IMR-90 (cell line): ENCODE measurements around the gene GAL. TPM values are rescaled to one million over a fixed set of nuclear protein-coding genes. Genes with fewer than 3 reads are reported as not detected.

Source experiments
- ATAC-seq: fragments of 200-7000 bp; cut with Tn5 transposase; 2 replicates; pipeline ENCODE4 v1.9.1; 2020; ENCODE audit warnings: low read depth, mild to moderate bottlenecking, moderate library complexity
- BruUV-seq: library from RNA; stranded (reverse); fragments of 400-500 nt; replicated peaks from 2 replicates; lab custom pipeline; 2021; lab: Mats Ljungman, UMichigan
- CTCF ChIA-PET: fragments of 300-600 bp; formaldehyde crosslinking; extraction: SDS; loops from one replicate; lab custom pipeline; 2021; ENCODE audit warnings: antibody characterized with exemption; lab: Yijun Ruan, JAX
- POLR2A ChIA-PET: fragments of 300-600 bp; sonication (Branson Sonifier 250); formaldehyde crosslinking; loops from one replicate; lab custom pipeline; 2022; ENCODE audit warnings: antibody characterized with exemption; ENCODE audit not compliant: unreplicated experiment; lab: Charles Lee
- DNase-seq: peaks from one replicate; pipeline ENCODE4 v3.0.0; 2013
- H2AFZ ChIP-seq: replicated peaks from 2 replicates; pipeline ENCODE3; 2013; ENCODE audit warnings: low read length, mild to moderate bottlenecking; ENCODE audit not compliant: poor library complexity
- H2AK5ac ChIP-seq: 2 replicates; pipeline ENCODE4 v1.6.1; 2013; ENCODE audit warnings: low read depth, low read length, inconsistent platforms
- H2AK9ac ChIP-seq: replicated peaks from 2 replicates; pipeline ENCODE3; 2013; ENCODE audit warnings: mild to moderate bottlenecking, low read depth, low read length, moderate library complexity; ENCODE audit not compliant: poor library complexity
- H2BK120ac ChIP-seq: 2 replicates; pipeline ENCODE4 v1.6.1; 2013; ENCODE audit warnings: low read depth, low read length, inconsistent platforms
- H2BK15ac ChIP-seq: 3 replicates; pipeline ENCODE4 v1.6.1; 2013; ENCODE audit warnings: low read depth, low read length, inconsistent platforms
- H2BK20ac ChIP-seq: 2 replicates; pipeline ENCODE4 v1.6.1; 2013; ENCODE audit warnings: low read depth, mild to moderate bottlenecking, inconsistent platforms, low read length, moderate library complexity
- H2BK5ac ChIP-seq: 2 replicates; pipeline ENCODE4 v1.6.1; 2013; ENCODE audit warnings: mild to moderate bottlenecking, low read depth, low read length, inconsistent platforms; ENCODE audit not compliant: poor library complexity, severe bottlenecking
- H3K14ac ChIP-seq: replicated peaks from 2 replicates; pipeline ENCODE4 v1.6.1; 2013; ENCODE audit warnings: low read depth, low read length, inconsistent platforms
- H3K18ac ChIP-seq: 2 replicates; pipeline ENCODE4 v1.6.1; 2013; ENCODE audit warnings: low read depth, low read length, control low read depth
- H3K23ac ChIP-seq: 2 replicates; pipeline ENCODE4 v1.6.1; 2013; ENCODE audit warnings: low read depth, low read length, inconsistent platforms
- H3K27ac ChIP-seq: 2 replicates; pipeline ENCODE4 v1.5.1; 2013; ENCODE audit warnings: mild to moderate bottlenecking, control low read depth, low read length; ENCODE audit not compliant: insufficient read depth
- H3K27me3 ChIP-seq: 2 replicates; pipeline ENCODE4 v1.6.1; 2013; ENCODE audit warnings: low read length; ENCODE audit not compliant: control insufficient read depth, insufficient read depth
- H3K36me3 ChIP-seq: 2 replicates; pipeline ENCODE4 v1.6.1; 2013; ENCODE audit warnings: low read length, mixed read lengths; ENCODE audit not compliant: control insufficient read depth, insufficient read depth
- H3K4ac ChIP-seq: 2 replicates; pipeline ENCODE4 v1.6.1; 2013; ENCODE audit warnings: low read depth, low read length, inconsistent platforms
- H3K4me1 ChIP-seq: 2 replicates; pipeline ENCODE4 v1.6.1; 2013; ENCODE audit warnings: low read length, mixed read lengths; ENCODE audit not compliant: control insufficient read depth, insufficient read depth
- H3K4me2 ChIP-seq: 2 replicates; pipeline ENCODE4 v1.6.1; 2013; ENCODE audit warnings: low read depth, mild to moderate bottlenecking, control low read depth, low read length, moderate library complexity
- H3K4me3 ChIP-seq: 2 replicates; pipeline ENCODE4 v1.5.1; 2013; ENCODE audit warnings: low read depth, mild to moderate bottlenecking, control low read depth, low read length, moderate library complexity; ENCODE audit not compliant: insufficient read depth
- H3K56ac ChIP-seq: 2 replicates; pipeline ENCODE4 v1.6.1; 2013; ENCODE audit warnings: low read length, inconsistent platforms; ENCODE audit not compliant: insufficient read depth; ENCODE audit errors: extremely low read depth
- H3K79me1 ChIP-seq, 2 experiments: 2 replicates each; pipeline ENCODE4 v1.6.1; 2013; ENCODE audit warnings: low read length in 2 of 2, inconsistent platforms in 1 of 2, low read depth in 1 of 2
- H3K9ac ChIP-seq: 2 replicates; pipeline ENCODE4 v1.6.1; 2013; ENCODE audit warnings: low read depth, low read length, control low read depth
- H3K9me1 ChIP-seq: 2 replicates; pipeline ENCODE4 v1.6.1; 2013; ENCODE audit warnings: low read length, inconsistent platforms; ENCODE audit not compliant: insufficient read depth
- H3K9me3 ChIP-seq: 2 replicates; pipeline ENCODE4 v1.6.1; 2013; ENCODE audit warnings: low read length; ENCODE audit not compliant: control insufficient read depth, insufficient read depth
- H4K20me1 ChIP-seq: 2 replicates; pipeline ENCODE4 v1.6.1; 2013; ENCODE audit warnings: low read length, inconsistent platforms; ENCODE audit not compliant: insufficient read depth
- H4K5ac ChIP-seq: 2 replicates; pipeline ENCODE4 v1.6.1; 2013; ENCODE audit warnings: mild to moderate bottlenecking, low read depth, low read length, control low read depth
- H4K8ac ChIP-seq, 2 experiments: 2 replicates each; pipeline ENCODE4 v1.6.1; 2013; ENCODE audit warnings: low read depth in 2 of 2, low read length in 2 of 2, control low read depth in 1 of 2, inconsistent platforms in 1 of 2
- H4K91ac ChIP-seq: 2 replicates; pipeline ENCODE4 v1.6.1; 2013; ENCODE audit warnings: low read depth, low read length, inconsistent platforms; ENCODE audit not compliant: insufficient read depth
- BHLHE40 ChIP-seq: fragments of 150-350 bp; IDR thresholded peaks from 2 replicates; pipeline ENCODE4 v1.6.1; 2016; ENCODE audit warnings: mild to moderate bottlenecking, low read depth, low read length
- CEBPB ChIP-seq: IDR thresholded peaks from 2 replicates; pipeline ENCODE4 v1.6.1; 2012; ENCODE audit warnings: low read depth, low read length, improper control_type of control experiment
- CHD1 ChIP-seq: IDR thresholded peaks from 2 replicates; pipeline ENCODE4 v1.6.1; 2012; ENCODE audit warnings: low read depth, low read length, improper control_type of control experiment
- CTCF ChIP-seq: conservative IDR thresholded peaks from 2 replicates; pipeline ENCODE4 v1.5.1; 2012; ENCODE audit warnings: mild to moderate bottlenecking, low read depth, low read length, improper control_type of control experiment
- ELK1 ChIP-seq: fragments of 150-350 bp; IDR thresholded peaks from 2 replicates; pipeline ENCODE4 v1.6.1; 2016; ENCODE audit warnings: low read depth, mild to moderate bottlenecking, low read length, moderate library complexity, borderline replicate concordance
- FOS ChIP-seq: fragments of 150-350 bp; IDR thresholded peaks from 2 replicates; pipeline ENCODE4 v1.6.1; 2016; ENCODE audit warnings: low read depth, low read length
- MAFK ChIP-seq: IDR thresholded peaks from 2 replicates; pipeline ENCODE4 v1.6.1; 2012; ENCODE audit warnings: low read depth, low read length, improper control_type of control experiment
- MAZ ChIP-seq: IDR thresholded peaks from 2 replicates; pipeline ENCODE4 v1.6.1; 2012; ENCODE audit warnings: low read depth, mild to moderate bottlenecking, low read length, improper control_type of control experiment, moderate library complexity, borderline replicate concordance
- MXI1 ChIP-seq: IDR thresholded peaks from 2 replicates; pipeline ENCODE4 v1.6.1; 2012; ENCODE audit warnings: low read depth, mild to moderate bottlenecking, low read length, moderate library complexity, borderline replicate concordance
- NFE2L2 ChIP-seq: fragments of 150-350 bp; IDR thresholded peaks from 2 replicates; pipeline ENCODE4 v1.6.1; 2016; ENCODE audit warnings: low read depth, mild to moderate bottlenecking, low read length
- POLR2A ChIP-seq: IDR thresholded peaks from 2 replicates; pipeline ENCODE4 v1.6.1; 2012; ENCODE audit warnings: mild to moderate bottlenecking, low read depth, low read length
- RAD21 ChIP-seq: IDR thresholded peaks from 2 replicates; pipeline ENCODE4 v1.6.1; 2012; ENCODE audit warnings: low read length, improper control_type of control experiment
- RCOR1 ChIP-seq: IDR thresholded peaks from 2 replicates; pipeline ENCODE4 v1.6.1; 2012; ENCODE audit warnings: mild to moderate bottlenecking, low read length, improper control_type of control experiment; ENCODE audit not compliant: insufficient replicate concordance
- RFX5 ChIP-seq: IDR thresholded peaks from 2 replicates; pipeline ENCODE4 v1.8.0; 2012; ENCODE audit warnings: low read depth, mild to moderate bottlenecking, low read length, moderate library complexity
- SMC3 ChIP-seq: fragments of 150-350 bp; IDR thresholded peaks from 2 replicates; pipeline ENCODE4 v1.6.1; 2016; ENCODE audit warnings: low read depth, mild to moderate bottlenecking, antibody characterized with exemption, low read length, moderate library complexity
- USF2 ChIP-seq: fragments of 150-350 bp; IDR thresholded peaks from 2 replicates; pipeline ENCODE4 v1.6.1; 2017; ENCODE audit warnings: mild to moderate bottlenecking, antibody characterized with exemption, low read length, low read depth
- WGBS, 2 experiments: methylation state at CpG; one replicate each; pipeline versions ENCODE4 v1.1.5 to v1.1.7; 2013; ENCODE audit warnings: missing lambda C conversion rate in 2 of 2; ENCODE audit not compliant: insufficient read length in 1 of 2; ENCODE audit errors: extremely low coverage in 2 of 2; 5-methylcytosine and 5-hydroxymethylcytosine counted together
- dilution Hi-C: fragments of 300-500 bp; cut with HindIII; formaldehyde crosslinking; loops from one replicate; pipeline ENCODE4 v1.14.3; 2018; ENCODE audit warnings: low sequenced_read_pairs; ENCODE audit not compliant: unreplicated experiment
- in situ Hi-C: fragments of 300-500 bp; cut with MboI; formaldehyde crosslinking; loops from 3 replicates; pipeline ENCODE4 v1.14.3; 2019; ENCODE audit warnings: low sequenced_read_pairs, inconsistent platforms, mixed read lengths
- intact Hi-C: fragments of 100-400 bp; cut with micrococcal nuclease; formaldehyde crosslinking; loops from 2 replicates; pipeline ENCODE4 v1.10.0; 2022
- polyA plus RNA-seq, 3 experiments: library from polyadenylated mRNA; depleted of rRNA; stranded (reverse); fragments of >200 nt; gene quantifications; 2 replicates each; pipeline ENCODE4 v1.2.3, GENCODE V29; 2012; ENCODE audit warnings: low replicate concordance in 1 of 3
- total RNA-seq: library from RNA; depleted of rRNA; stranded (reverse); fragments of >200 nt; gene quantifications from 2 replicates; pipeline ENCODE4 v1.2.3, GENCODE V29; 2012

Gene GAL
- total and polyA plus RNA-seq, 2 of the 4 experiments (the other 2 are of a cell fraction): 2.0 TPM; not detected in 1

- Histone ChIP-seq H2BK120ac (no peak overlapping the region), H3K14ac (no peak overlapping the region), H2AK9ac (no peak overlapping the region), H3K9ac (no peak overlapping the region), H4K8ac (no peak overlapping the region), H4K20me1 (no peaks in the 10 kb centered on the region; the same call in 1 of the 2 replicates), H3K4me1 (no peaks in the 10 kb centered on the region), H3K4ac (no peak overlapping the region), H3K9me1 (peaks cover 4% of the 10 kb centered on the region; the same call in 1 of the 2 replicates), H2AFZ (no peak overlapping the region), H3K9me3 (peaks cover 2% of the 10 kb centered on the region; the same call in 1 of the 2 replicates), H2AK5ac (no peak overlapping the region), H3K23ac (no peak overlapping the region), H2BK5ac (no peak overlapping the region), H4K91ac (no peak overlapping the region), H3K36me3 (no peaks in the 10 kb centered on the region), H3K4me3 (no peak overlapping the region), H2BK20ac (no peak overlapping the region), H3K4me2 (no peak overlapping the region), H3K27ac (no peak overlapping the region), H2BK15ac (no peak overlapping the region), H3K27me3 (peaks cover 21% of the 10 kb centered on the region), H3K18ac (no peak overlapping the region), H3K79me1 (no peaks in the 10 kb centered on the region), H4K5ac (no peak overlapping the region), H3K56ac (no peak overlapping the region)
- BruUV-seq: no TSS peak
- 92% methylated on average over 4 of the region's 6 CpGs; no CpG with 5 or more reads in 1 of the 2 experiments for WGBS, 2 experiments
- TF ChIP-seq RFX5: no peak
- no peak for TF ChIP-seq ELK1
- TF ChIP-seq BHLHE40: no peak
- no peak for TF ChIP-seq USF2
- TF ChIP-seq MAFK: no peak
- no peak for TF ChIP-seq RCOR1
- TF ChIP-seq POLR2A: no peak
- TF ChIP-seq CHD1: no peak
- no peak for TF ChIP-seq FOS
- TF ChIP-seq MAZ: no peak
- no peak for TF ChIP-seq SMC3
- TF ChIP-seq RAD21: no peak
- TF ChIP-seq CEBPB: no peak
- no peak for TF ChIP-seq CTCF
- TF ChIP-seq NFE2L2: no peak
- no peak for TF ChIP-seq MXI1
- DNase-seq (no peak), ATAC-seq (no peak)
- in situ Hi-C loops (no loop called here), intact Hi-C loops (no loop called here), dilution Hi-C loops (no loop called here)
- POLR2A ChIA-PET: no interaction called here
- CTCF ChIA-PET: no interaction called here
Observed at GRCh38 chr11:68735646-68736045, 51.3 kb downstream of the GAL start.
